BJ (cell line): Measurements from ENCODE around the gene TUBE1. TPM values are rescaled to one million over a fixed set of nuclear protein-coding genes. Genes with fewer than 3 reads are reported as not detected.
"Not testable (repeated sequence)": the region's sequence is repeated elsewhere in the genome, so short reads cannot be mapped to it uniquely, and the experiment has no call there.

ENCODE experiments used
- CTCF ChIA-PET: fragments of 350-600 bp; formaldehyde crosslinking; extraction: SDS; loops from one replicate; lab custom pipeline; 2021; ENCODE audit warnings: antibody characterized with exemption, inconsistent platforms; lab: Yijun Ruan, JAX
- POLR2A ChIA-PET: fragments of 300-600 bp; sonication (Branson Sonifier 250); formaldehyde crosslinking; extraction: SDS; loops from one replicate; lab custom pipeline; 2021; ENCODE audit warnings: antibody characterized with exemption; lab: Charles Lee
- DNase-seq: peaks from one replicate; pipeline ENCODE4 v3.0.0-alpha.2; 2011; ENCODE audit warnings: low read depth
- H3K27me3 ChIP-seq: 2 replicates; pipeline ENCODE4 v1.6.0; 2011; ENCODE audit warnings: low read length; ENCODE audit not compliant: control insufficient read depth, insufficient read depth
- H3K36me3 ChIP-seq: 2 replicates; pipeline ENCODE4 v1.5.1; 2011; ENCODE audit warnings: low read length; ENCODE audit not compliant: control insufficient read depth, insufficient read depth
- H3K4me3 ChIP-seq: 2 replicates; pipeline ENCODE4 v1.5.1; 2011; ENCODE audit warnings: low read depth, mild to moderate bottlenecking, control low read depth, low read length
- CTCF ChIP-seq: IDR thresholded peaks from 2 replicates; pipeline ENCODE4 v1.5.1; 2011; ENCODE audit warnings: low read depth, mild to moderate bottlenecking, control low read depth, inconsistent platforms, low read length, moderate library complexity; ENCODE audit not compliant: insufficient read depth
- polyA plus RNA-seq: library from polyadenylated mRNA; depleted of rRNA; stranded (reverse); fragments of >200 nt; gene quantifications from 2 replicates; pipeline ENCODE4 v1.2.3, GENCODE V29; 2011

TUBE1 gene
- polyA plus RNA-seq, 1 experiment, result 16.6 TPM

GRCh38 chr6:112049026-112049799, 38.1 kb downstream of the TUBE1 start:
- no peaks in the 10 kb centered on the region for H3K36me3 ChIP-seq
- no peak for DNase-seq
- no peaks in the 10 kb centered on the region for H3K27me3 ChIP-seq
- no peak for TF ChIP-seq CTCF
- H3K4me3 ChIP-seq, result no peak overlapping the region
- CTCF ChIA-PET, result interaction anchor here (0.8 to 2.2 kb wide), 5 partner anchors 8 to 64 kb away, joined by 3 to 6 read pairs (median 5); partner anchors contain the start of genes FAM229B and TUBE1
- POLR2A ChIA-PET, result no interaction called here

DNA sequence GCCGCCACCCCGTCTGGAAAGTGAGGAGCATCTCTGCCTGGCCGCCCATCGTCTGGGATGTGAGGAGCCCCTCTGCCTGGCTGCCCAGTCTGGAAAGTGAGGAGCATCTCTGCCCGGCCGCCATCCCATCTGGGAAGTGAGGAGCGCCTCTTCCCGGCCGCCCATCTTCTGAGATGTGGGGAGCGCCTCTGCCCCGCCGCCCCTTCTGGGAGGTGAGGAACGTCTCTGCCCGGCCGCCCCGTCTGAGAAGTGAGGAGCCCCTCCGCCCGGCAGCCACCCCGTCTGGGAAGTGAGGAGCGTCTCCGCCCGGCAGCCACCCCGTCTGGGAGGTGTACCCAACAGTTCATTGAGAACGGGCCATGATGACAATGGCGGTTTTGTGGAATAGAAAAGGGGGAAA, 39.8 kb downstream of the TUBE1 start:
- H3K36me3 ChIP-seq, H3K4me3 ChIP-seq, CTCF ChIA-PET, POLR2A ChIA-PET, H3K27me3 ChIP-seq, DNase-seq: not testable (repeated sequence)

DNA sequence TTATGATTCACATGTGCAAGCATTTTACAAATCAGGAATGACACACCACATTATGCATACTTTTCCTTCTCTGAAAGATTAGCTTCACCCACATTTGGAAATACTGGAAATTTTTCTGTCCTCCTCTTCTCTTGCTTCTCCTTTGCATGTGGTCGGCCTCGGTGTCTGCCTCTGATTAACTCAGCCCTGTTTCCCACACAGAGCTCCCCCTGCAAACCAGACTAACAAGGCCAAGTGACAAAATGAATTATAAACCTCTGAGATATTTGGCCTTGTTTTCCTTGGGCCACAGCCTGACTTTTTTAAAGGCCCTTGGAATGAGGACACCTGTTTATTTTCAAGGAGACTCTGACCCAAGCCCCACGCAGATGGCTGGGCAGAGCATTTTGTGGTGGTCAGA, 42.4 kb downstream of the TUBE1 start:
- ChIA-PET CTCF (interaction anchor here (0.6 to 6.3 kb wide), 19 partner anchors 10 to 988 kb away, joined by 3 to 82 read pairs (median 4); partner anchors contain the start of gene FYN), POLR2A (interaction anchor here (0.5 kb wide), 1 partner anchor 402 kb away, joined by 6 read pairs; no protein-coding TSS in a partner anchor)
- peak; percentile 92 for DNase-seq
- H3K4me3 ChIP-seq, result no peak overlapping the region
- no peaks in the 10 kb centered on the region for H3K27me3 ChIP-seq
- no peak for TF ChIP-seq CTCF
- no peaks in the 10 kb centered on the region for H3K36me3 ChIP-seq

DNA sequence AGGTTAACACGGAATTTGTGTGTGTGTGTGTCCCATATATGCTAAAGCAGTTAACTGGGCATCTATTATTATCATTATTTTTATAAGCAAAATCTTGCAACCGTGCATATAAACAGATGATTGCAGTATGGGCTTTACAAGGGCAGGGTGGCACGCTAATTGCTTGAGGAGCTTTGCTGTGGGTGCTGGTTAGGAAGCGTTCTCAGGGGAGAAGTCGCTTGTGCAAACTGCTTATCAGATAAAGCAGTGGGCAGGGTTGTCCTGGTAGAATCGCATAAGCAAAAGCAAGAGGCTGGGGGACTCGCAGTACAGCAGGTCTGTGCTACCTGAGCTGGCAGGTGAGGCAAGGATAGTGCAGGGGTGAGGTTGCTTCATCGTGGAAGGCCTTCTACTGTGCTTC, 43.1 kb downstream of the TUBE1 start:
- H3K36me3 ChIP-seq, result no peaks in the 10 kb centered on the region
- POLR2A ChIA-PET, result no interaction called here
- H3K27me3 ChIP-seq, result no peaks in the 10 kb centered on the region
- CTCF ChIA-PET, result interaction anchor here (0.7 to 6.3 kb wide), 16 partner anchors 9 to 987 kb away, joined by 3 to 82 read pairs (median 4); partner anchors contain the start of gene FYN
- H3K4me3 ChIP-seq, result no peak overlapping the region
- no peak for DNase-seq
- TF ChIP-seq CTCF, result no peak

- DNase-seq, result no peak
- POLR2A ChIA-PET, result interaction anchor here (0.5 kb wide), 1 partner anchor 334 kb away, joined by 3 read pairs; no protein-coding TSS in a partner anchor
- CTCF ChIA-PET, result interaction anchor here (0.6 to 6.3 kb wide), 32 partner anchors 9 to 785 kb away, joined by 3 to 82 read pairs (median 4); partner anchors contain the start of genes FYN and TRAF3IP2
- peak overlapping the region; percentile 61 for H3K4me3 ChIP-seq
- TF ChIP-seq CTCF, result peak; percentile 99
- H3K36me3 ChIP-seq, result no peaks in the 10 kb centered on the region
- no peaks in the 10 kb centered on the region for H3K27me3 ChIP-seq
Measured at GRCh38 chr6:112043032-112044007, 44.0 kb downstream of the TUBE1 start.
